Thoracic aorta (tissue), 2 donors: ENCODE data around the gene RENBP. TPM values are rescaled to one million over a fixed set of nuclear protein-coding genes. Genes with fewer than 3 reads are reported as not detected.
A peak's percentile ranks its signal among the peaks of the same experiment; 100 is the strongest.

Source experiments
- ATAC-seq: fragments of 150-250 bp; one replicate; pipeline ENCODE4 v1.8.0; 2017; ENCODE audit warnings: low read depth; ENCODE audit not compliant: insufficient number of reproducible peaks, low FRiP score
- DNase-seq: peaks from one replicate; pipeline ENCODE4 v3.0.0-alpha.2; 2020; ENCODE audit warnings: low spot score
- H3K27ac ChIP-seq, 2 donors: fragments of 200-600 bp; sonication (generic); 1 replicate in 1 of 2; 2 replicates in 1 of 2; pipeline ENCODE4 v1.5.1; 2016; ENCODE audit warnings: mild to moderate bottlenecking in 2 of 2, moderate library complexity in 2 of 2
- H3K27me3 ChIP-seq: fragments of 200-600 bp; sonication (generic); replicated peaks from 2 replicates; pipeline ENCODE4 v1.6.0; 2016; ENCODE audit warnings: mild to moderate bottlenecking; ENCODE audit not compliant: insufficient read depth
- H3K36me3 ChIP-seq: fragments of 200-600 bp; sonication (generic); one replicate; pipeline ENCODE4 v1.5.1; 2016
- H3K4me1 ChIP-seq, 2 donors: fragments of 200-600 bp; sonication (generic); 1 replicate in 1 of 2; 2 replicates in 1 of 2; pipeline versions ENCODE4 v1.5.1 to v1.6.0; 2016; ENCODE audit warnings: low read depth in 2 of 2, mild to moderate bottlenecking in 1 of 2; ENCODE audit not compliant: control insufficient read depth in 1 of 2
- H3K4me3 ChIP-seq: fragments of 200-600 bp; sonication (generic); 2 replicates; pipeline ENCODE4 v1.5.1; 2016; ENCODE audit warnings: mild to moderate bottlenecking
- H3K9me3 ChIP-seq: fragments of 200-600 bp; sonication (generic); 2 replicates; pipeline ENCODE4 v1.5.1; 2016
- total RNA-seq, 2 donors: library from RNA; depleted of rRNA; stranded (reverse); fragments of >200 nt; gene quantifications; one replicate each; pipeline versions ENCODE4 v1.1.0 to v1.2.3, GENCODE V29; 2016
- TF ChIP-seq, protein P1 (sequence below): fragments of 200-600 bp; sonication (generic); IDR thresholded peaks from one replicate; pipeline ENCODE4 v1.5.1; 2019; ENCODE audit warnings: antibody characterized with exemption

The RENBP gene
- total RNA-seq, 2 donors from 2014 or later = 11.2 to 21.4 TPM

DNA sequence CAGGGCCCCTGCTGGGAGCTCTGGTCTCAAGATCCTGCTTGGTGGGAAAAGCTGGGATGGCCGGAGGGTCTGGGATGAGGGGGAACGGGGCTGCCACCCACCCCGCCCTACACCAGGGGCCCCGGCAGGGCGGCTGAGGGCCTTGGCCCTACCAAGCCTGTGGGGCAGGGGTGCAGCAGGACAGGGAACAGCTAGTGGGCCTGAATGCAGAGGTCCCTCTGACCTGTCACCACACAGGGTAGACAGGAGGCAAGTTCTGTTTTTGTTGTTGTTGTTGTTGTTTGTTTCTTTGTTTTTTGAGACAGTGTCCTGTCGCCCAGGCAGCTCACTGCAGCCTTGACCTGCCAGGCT, 332 bp upstream of the RENBP start:
- Histone ChIP-seq H3K27me3 (no peaks in the 10 kb centered on the region), H3K36me3 (no peaks in the 10 kb centered on the region), H3K4me1 (no peaks in the 10 kb centered on the region), H3K9me3 (no peaks in the 10 kb centered on the region), H3K4me3 (peak overlapping the region; percentile 64), H3K27ac (no peak overlapping the region)
- no peak for DNase-seq
- TF ChIP-seq, protein P1, sequence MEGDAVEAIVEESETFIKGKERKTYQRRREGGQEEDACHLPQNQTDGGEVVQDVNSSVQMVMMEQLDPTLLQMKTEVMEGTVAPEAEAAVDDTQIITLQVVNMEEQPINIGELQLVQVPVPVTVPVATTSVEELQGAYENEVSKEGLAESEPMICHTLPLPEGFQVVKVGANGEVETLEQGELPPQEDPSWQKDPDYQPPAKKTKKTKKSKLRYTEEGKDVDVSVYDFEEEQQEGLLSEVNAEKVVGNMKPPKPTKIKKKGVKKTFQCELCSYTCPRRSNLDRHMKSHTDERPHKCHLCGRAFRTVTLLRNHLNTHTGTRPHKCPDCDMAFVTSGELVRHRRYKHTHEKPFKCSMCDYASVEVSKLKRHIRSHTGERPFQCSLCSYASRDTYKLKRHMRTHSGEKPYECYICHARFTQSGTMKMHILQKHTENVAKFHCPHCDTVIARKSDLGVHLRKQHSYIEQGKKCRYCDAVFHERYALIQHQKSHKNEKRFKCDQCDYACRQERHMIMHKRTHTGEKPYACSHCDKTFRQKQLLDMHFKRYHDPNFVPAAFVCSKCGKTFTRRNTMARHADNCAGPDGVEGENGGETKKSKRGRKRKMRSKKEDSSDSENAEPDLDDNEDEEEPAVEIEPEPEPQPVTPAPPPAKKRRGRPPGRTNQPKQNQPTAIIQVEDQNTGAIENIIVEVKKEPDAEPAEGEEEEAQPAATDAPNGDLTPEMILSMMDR = no peak
- no peak for ATAC-seq

GRCh38 chrX:153941336-153942252, 2.8 kb downstream of the RENBP start:
- ATAC-seq (no peak), DNase-seq (no peak)
- Histone ChIP-seq H3K4me3 (no peak overlapping the region), H3K27ac (no peak overlapping the region), H3K27me3 (no peaks in the 10 kb centered on the region), H3K9me3 (no peaks in the 10 kb centered on the region), H3K4me1 (no peaks in the 10 kb centered on the region), H3K36me3 (no peaks in the 10 kb centered on the region)
- TF ChIP-seq, protein P1 = no peak

DNA sequence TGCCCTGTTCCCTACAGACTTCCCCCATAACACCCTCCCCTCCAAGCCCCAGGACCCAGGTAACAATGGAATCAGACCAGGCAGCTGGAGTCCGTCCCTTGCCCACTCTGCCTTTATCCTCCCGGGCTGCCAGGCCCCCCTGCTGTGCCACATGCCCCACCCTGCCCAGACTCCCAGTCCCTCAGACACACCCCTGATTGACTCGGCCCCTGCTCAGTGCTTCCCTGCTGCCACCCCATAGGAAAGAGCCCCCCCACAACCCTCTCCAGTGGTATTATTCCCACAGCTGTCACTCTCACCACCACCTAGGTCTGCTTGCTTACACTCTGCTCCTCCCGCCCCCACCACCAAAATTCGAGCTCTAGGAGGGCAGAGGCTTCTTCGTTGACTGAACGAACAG, 4.9 kb downstream of the RENBP start:
- TF ChIP-seq, protein P1 = no peak
- no peaks in the 10 kb centered on the region for H3K9me3 ChIP-seq
- peaks cover 0 to 5% of the 10 kb centered on the region in 2 donors for H3K4me1 ChIP-seq
- H3K36me3 ChIP-seq = no peaks in the 10 kb centered on the region
- DNase-seq (no peak), ATAC-seq (no peak)
- H3K4me3 ChIP-seq = no peak overlapping the region
- no peak overlapping the region for H3K27ac ChIP-seq
- H3K27me3 ChIP-seq = no peaks in the 10 kb centered on the region

DNA sequence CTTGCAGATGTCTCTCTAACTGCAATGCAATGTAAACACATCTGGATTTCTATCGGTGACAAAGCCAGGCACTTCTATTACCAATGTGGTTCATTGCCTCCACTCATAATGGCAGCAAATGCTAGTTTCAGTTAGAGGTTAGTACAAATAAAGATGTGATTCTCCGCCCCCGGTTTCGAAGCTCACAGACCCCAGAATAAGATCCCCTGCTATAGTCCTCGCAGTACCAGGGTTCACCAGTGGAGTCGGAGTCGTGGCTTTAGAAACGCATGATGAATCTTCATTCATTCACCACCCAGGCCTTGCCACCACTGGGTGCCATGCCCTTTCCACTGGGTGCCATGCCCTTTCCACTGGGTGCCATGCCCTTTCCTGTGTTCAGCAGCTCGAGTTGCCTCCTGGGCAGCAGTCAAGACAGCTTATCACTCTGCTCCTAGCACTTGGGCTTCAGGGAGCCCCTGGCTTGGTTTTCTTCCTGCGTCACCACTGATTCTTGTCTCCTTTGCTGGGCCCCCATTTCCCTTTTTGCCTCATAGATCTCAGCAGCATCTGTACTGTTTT, 6.1 kb downstream of the RENBP start:
- H3K36me3 ChIP-seq = no peaks in the 10 kb centered on the region
- H3K9me3 ChIP-seq = no peaks in the 10 kb centered on the region
- no peaks in the 10 kb centered on the region for H3K27me3 ChIP-seq
- H3K27ac ChIP-seq = no peak overlapping the region
- peaks cover 3 to 14% of the 10 kb centered on the region in 2 donors for H3K4me1 ChIP-seq
- no peak overlapping the region for H3K4me3 ChIP-seq
- DNase-seq = no peak
- TF ChIP-seq, protein P1 = no peak
- no peak for ATAC-seq

- Histone ChIP-seq H3K27ac (no peak overlapping the region), H3K4me3 (no peak overlapping the region), H3K4me1 (peaks cover 3 to 14% of the 10 kb centered on the region in 2 donors), H3K27me3 (no peaks in the 10 kb centered on the region), H3K9me3 (no peaks in the 10 kb centered on the region), H3K36me3 (no peaks in the 10 kb centered on the region)
- DNase-seq (no peak), ATAC-seq (no peak)
- TF ChIP-seq, protein P1 = no peak
Observed at GRCh38 chrX:153937056-153937455, 7.4 kb downstream of the RENBP start.
